Lower leg skin (tissue), 3 donors: ENCODE measurements around the gene SCD5.

Experiments
- POLR2A ChIP-seq, 2 donors: fragments of 450-650 bp; IDR thresholded peaks; one replicate each; pipeline ENCODE4 v1.6.1; 2016 to 2017; ENCODE audit warnings: antibody characterized with exemption in 2 of 2, mild to moderate bottlenecking in 1 of 2, moderate library complexity in 1 of 2
- TF ChIP-seq, protein P1 (sequence below), 3 donors: fragments of 450-650 bp; IDR thresholded peaks; one replicate each; pipeline ENCODE4 v1.5.1; 2016; ENCODE audit warnings: antibody characterized with exemption in 3 of 3, mild to moderate bottlenecking in 3 of 3, moderate library complexity in 2 of 3

DNA sequence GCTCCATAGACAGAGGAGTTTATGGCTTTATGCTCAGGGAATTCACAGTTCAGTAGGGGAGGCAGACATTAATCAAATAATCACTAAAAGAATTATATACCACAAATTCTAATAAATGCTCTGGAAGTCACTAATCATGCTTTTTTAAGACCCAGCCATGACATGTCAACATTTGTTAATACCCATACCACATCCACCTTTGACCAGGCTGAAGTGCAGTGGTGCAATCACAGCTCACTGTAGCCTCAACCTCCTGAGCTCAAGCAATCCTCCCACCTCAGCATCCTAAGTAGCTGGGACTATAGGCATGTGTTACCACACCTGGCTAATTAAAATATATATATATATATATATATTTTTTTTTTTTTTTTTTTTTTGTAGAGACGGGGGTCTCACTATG, 12.8 kb upstream of the SCD5 start:
- TF ChIP-seq, protein P1, sequence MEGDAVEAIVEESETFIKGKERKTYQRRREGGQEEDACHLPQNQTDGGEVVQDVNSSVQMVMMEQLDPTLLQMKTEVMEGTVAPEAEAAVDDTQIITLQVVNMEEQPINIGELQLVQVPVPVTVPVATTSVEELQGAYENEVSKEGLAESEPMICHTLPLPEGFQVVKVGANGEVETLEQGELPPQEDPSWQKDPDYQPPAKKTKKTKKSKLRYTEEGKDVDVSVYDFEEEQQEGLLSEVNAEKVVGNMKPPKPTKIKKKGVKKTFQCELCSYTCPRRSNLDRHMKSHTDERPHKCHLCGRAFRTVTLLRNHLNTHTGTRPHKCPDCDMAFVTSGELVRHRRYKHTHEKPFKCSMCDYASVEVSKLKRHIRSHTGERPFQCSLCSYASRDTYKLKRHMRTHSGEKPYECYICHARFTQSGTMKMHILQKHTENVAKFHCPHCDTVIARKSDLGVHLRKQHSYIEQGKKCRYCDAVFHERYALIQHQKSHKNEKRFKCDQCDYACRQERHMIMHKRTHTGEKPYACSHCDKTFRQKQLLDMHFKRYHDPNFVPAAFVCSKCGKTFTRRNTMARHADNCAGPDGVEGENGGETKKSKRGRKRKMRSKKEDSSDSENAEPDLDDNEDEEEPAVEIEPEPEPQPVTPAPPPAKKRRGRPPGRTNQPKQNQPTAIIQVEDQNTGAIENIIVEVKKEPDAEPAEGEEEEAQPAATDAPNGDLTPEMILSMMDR (IDR thresholded peaks at IDR 0.05) = no peak
- no peak for TF ChIP-seq POLR2A (IDR thresholded peaks at IDR 0.05)
